HCT116 (cell line): ENCODE measurements around the gene EEF2. TPM values are rescaled to one million over a fixed set of nuclear protein-coding genes. Genes with fewer than 3 reads are reported as not detected.

Experiments used
- ATAC-seq: fragments of 200-7000 bp; cut with Tn5 transposase; 2 replicates; pipeline ENCODE4 v1.9.1; 2020; ENCODE audit warnings: mild to moderate bottlenecking, moderate library complexity
- BruUV-seq: library from RNA; stranded (reverse); fragments of 400-500 nt; replicated peaks from 2 replicates; lab custom pipeline; 2021; lab: Mats Ljungman, UMichigan
- CTCF ChIA-PET: fragments of 300-600 bp; sonication (Branson Sonifier 250); formaldehyde crosslinking; loops from one replicate; lab custom pipeline; 2021; ENCODE audit warnings: antibody characterized with exemption; lab: Charles Lee
- POLR2A ChIA-PET: fragments of 300-600, 350-600 bp; sonication (Branson Sonifier 250); formaldehyde crosslinking; loops from one replicate; lab custom pipeline; 2021; ENCODE audit warnings: antibody characterized with exemption; lab: Charles Lee
- RAD21 ChIA-PET, 2 experiments: fragments of 300-600 bp; sonication (Branson Sonifier 250); formaldehyde crosslinking; loops; one replicate each; lab custom pipeline; 2023; ENCODE audit warnings: low total read pairs in 2 of 2; ENCODE audit not compliant: uncharacterized antibody in 2 of 2, unreplicated experiment in 2 of 2, low non-redundant PET in 1 of 2; lab: Charles Lee
- DNase-seq: peaks from one replicate; pipeline ENCODE4 v3.0.0-alpha.2; 2010; ENCODE audit warnings: low read depth, low spot score
- H2AFZ ChIP-seq: fragments of 200-600 bp; shearing (Covaris generic), sonication (generic); 2 replicates; pipeline ENCODE4 v1.6.1; 2017; ENCODE audit warnings: low read depth, mixed run types, mixed read lengths, antibody characterized with exemption, low read length; ENCODE audit not compliant: poor library complexity, severe bottlenecking
- H3K27ac ChIP-seq: 2 replicates; pipeline ENCODE4 v1.5.1; 2012; ENCODE audit warnings: low read depth, low read length
- H3K27me3 ChIP-seq: fragments of 200-600 bp; sonication (generic); 2 replicates; pipeline ENCODE4 v1.6.1; 2016; ENCODE audit warnings: mixed run types, low read length, mixed read lengths; ENCODE audit not compliant: insufficient read depth
- H3K36me3 ChIP-seq, 2 experiments: fragments of 200-500 bp in 1 of 2; fragments of 200-600 bp in 1 of 2; sonication (Bioruptor generic) in 1 of 2; sonication (generic) in 1 of 2; 2 replicates each; pipeline versions ENCODE4 v1.5.1 to v1.6.1; 2014 to 2016; ENCODE audit warnings: low read length in 2 of 2, inconsistent platforms in 1 of 2, mixed read lengths in 1 of 2, mixed run types in 1 of 2; ENCODE audit not compliant: insufficient read depth in 2 of 2, control insufficient read depth in 1 of 2
- H3K4me1 ChIP-seq, 2 experiments: fragments of 200-600 bp in 1 of 2; sonication (generic) in 1 of 2; 2 replicates each; pipeline versions ENCODE4 v1.5.1 to v1.6.1; 2012 to 2017; ENCODE audit warnings: low read length in 2 of 2, inconsistent platforms in 1 of 2, mild to moderate bottlenecking in 1 of 2, mixed read lengths in 1 of 2, mixed run types in 1 of 2, moderate library complexity in 1 of 2; ENCODE audit not compliant: insufficient read depth in 2 of 2, control insufficient read depth in 1 of 2
- H3K4me2 ChIP-seq: fragments of 200-600 bp; sonication (generic); 2 replicates; pipeline ENCODE4 v1.6.1; 2017; ENCODE audit warnings: mixed run types, low read length, mixed read lengths
- H3K4me3 ChIP-seq, 2 experiments: fragments of 200-600 bp in 1 of 2; sonication (generic) in 1 of 2; replicated peaks in 1 of 2; 2 replicates each; pipeline ENCODE4 v1.5.1; 2011 to 2016; ENCODE audit warnings: low read length in 2 of 2, control low read depth in 1 of 2, low read depth in 1 of 2, mild to moderate bottlenecking in 1 of 2, mixed read lengths in 1 of 2, mixed run types in 1 of 2
- H3K79me2 ChIP-seq: fragments of 200-600 bp; sonication (generic); 2 replicates; pipeline ENCODE4 v1.6.1; 2017; ENCODE audit warnings: mild to moderate bottlenecking, mixed run types, low read length, moderate library complexity, mixed read lengths; ENCODE audit not compliant: insufficient read depth
- H3K9ac ChIP-seq: fragments of 200-600 bp; sonication (generic); 2 replicates; pipeline ENCODE4 v1.6.1; 2016; ENCODE audit warnings: low read length, mixed read lengths
- H3K9me2 ChIP-seq: fragments of 200-600 bp; sonication (generic), shearing (Covaris generic); 2 replicates; pipeline ENCODE4 v1.6.1; 2017; ENCODE audit warnings: mixed run types, mild to moderate bottlenecking, moderate library complexity; ENCODE audit not compliant: insufficient read depth
- H3K9me3 ChIP-seq, 2 experiments: fragments of 200-500 bp in 1 of 2; fragments of 200-600 bp in 1 of 2; sonication (Bioruptor generic) in 1 of 2; sonication (generic) in 1 of 2; 2 replicates each; pipeline ENCODE4 v1.6.1; 2014 to 2017; ENCODE audit warnings: low read length in 2 of 2, mixed read lengths in 2 of 2, inconsistent platforms in 1 of 2, low read depth in 1 of 2, mild to moderate bottlenecking in 1 of 2, mixed run types in 1 of 2, moderate library complexity in 1 of 2; ENCODE audit not compliant: control insufficient read depth in 1 of 2, insufficient read depth in 1 of 2
- H4K20me1 ChIP-seq: fragments of 200-600 bp; sonication (generic), shearing (Covaris generic); 2 replicates; pipeline ENCODE4 v1.6.1; 2017; ENCODE audit warnings: mixed run types, mild to moderate bottlenecking, moderate library complexity; ENCODE audit not compliant: insufficient read depth
- ATF3 ChIP-seq: IDR thresholded peaks from 2 replicates; pipeline ENCODE4 v1.6.1; 2012
- CBX3 ChIP-seq: IDR thresholded peaks from 2 replicates; pipeline ENCODE4 v1.6.1; 2012; ENCODE audit warnings: low read depth
- CEBPB ChIP-seq: IDR thresholded peaks from 2 replicates; pipeline ENCODE4 v1.6.1; 2012; ENCODE audit warnings: low read depth
- CTCF ChIP-seq, 3 experiments: fragments of 200-600 bp in 1 of 3; sonication (generic) in 1 of 3; IDR thresholded peaks in 2 of 3; conservative IDR thresholded peaks in 1 of 3; 2 replicates each; pipeline ENCODE4 v1.5.1; 2012 to 2017; ENCODE audit warnings: low read depth in 2 of 3, low read length in 2 of 3, antibody characterized with exemption in 1 of 3, borderline replicate concordance in 1 of 3, control low read depth in 1 of 3, mild to moderate bottlenecking in 1 of 3, mixed read lengths in 1 of 3, mixed run types in 1 of 3, moderate library complexity in 1 of 3; ENCODE audit not compliant: insufficient read depth in 1 of 3
- EZH2phosphoT487 ChIP-seq: fragments of 200-600 bp; IDR thresholded peaks from 2 replicates; pipeline ENCODE4 v1.6.1; 2018; ENCODE audit warnings: antibody characterized with exemption, borderline replicate concordance
- FOSL1 ChIP-seq: IDR thresholded peaks from 2 replicates; pipeline ENCODE4 v1.6.1; 2012; ENCODE audit warnings: low read depth
- JUND ChIP-seq: IDR thresholded peaks from 2 replicates; pipeline ENCODE4 v1.6.1; 2012
- MAX ChIP-seq: IDR thresholded peaks from 2 replicates; pipeline ENCODE4 v1.6.1; 2012
- RAD21 ChIP-seq: IDR thresholded peaks from 2 replicates; pipeline ENCODE4 v1.6.1; 2012; ENCODE audit warnings: low read depth, mild to moderate bottlenecking
- SIN3A ChIP-seq: IDR thresholded peaks from 2 replicates; pipeline ENCODE4 v1.6.1; 2012; ENCODE audit warnings: low read depth
- SRF ChIP-seq: IDR thresholded peaks from 2 replicates; pipeline ENCODE4 v1.6.1; 2012; ENCODE audit warnings: low read depth
- ZFX ChIP-seq: fragments of 450-650 bp; IDR thresholded peaks from 2 replicates; pipeline ENCODE4 v1.6.1; 2017
- intact Hi-C: fragments of 100-400 bp; cut with micrococcal nuclease; formaldehyde crosslinking; loops from 2 replicates; pipeline ENCODE4 v1.10.0; 2022
- total RNA-seq: library from RNA; stranded (reverse); gene quantifications from one replicate; pipeline ENCODE4 v1.2.1, GENCODE V29; 2021; ENCODE audit not compliant: unreplicated experiment

EEF2 gene
- total RNA-seq, 1 experiment from 2014 or later, result 3,796 TPM

- TF ChIP-seq MAX (no peak), CTCF (IDR thresholded peaks at IDR 0.05 in 2 of 3, conservative IDR thresholded peaks at IDR 0.05 in 1 of 3; ENCODE audit: borderline replicate concordance in 1 of 3, insufficient read depth in 1 of 3, low read depth in 2 of 3, low read length in 2 of 3) (no peak), RAD21 (no peak), JUND (no peak), ZFX (no peak), SIN3A (no peak), CBX3 (no peak), CEBPB (no peak), ATF3 (no peak), FOSL1 (no peak)
Measured at GRCh38 chr19:3945838-3946237, 39.4 kb downstream of the EEF2 start (continued).

- CTCF ChIA-PET, result no interaction called here
Measured at GRCh38 chr19:3944018-3944721, 41.1 kb downstream of the EEF2 start.

More at GRCh38 chr19:3944018-3944721, 41.1 kb downstream of the EEF2 start:
- no peak overlapping the region for H3K4me2 ChIP-seq
- no peaks in the 10 kb centered on the region for H3K9me3 ChIP-seq
- no peaks in the 10 kb centered on the region for H3K36me3 ChIP-seq
- H3K9me2 ChIP-seq, result no peaks in the 10 kb centered on the region
- H3K27me3 ChIP-seq, result no peaks in the 10 kb centered on the region
- RAD21 ChIA-PET, result no interaction called here
- H3K4me1 ChIP-seq, result 0 out of 4 replicates have a peak, but pooled peaks cover 0 to 3% of the 10 kb centered on the region in 2 experiments
- BruUV-seq, result no TSS peak
- no peak overlapping the region for H3K27ac ChIP-seq
- no peaks in the 10 kb centered on the region for H3K79me2 ChIP-seq
- no peak overlapping the region for H2AFZ ChIP-seq
- DNase-seq (no peak), ATAC-seq (no peak)
- no peaks in the 10 kb centered on the region for H4K20me1 ChIP-seq
- H3K4me3 ChIP-seq, result no peak overlapping the region
- TF ChIP-seq CTCF (IDR thresholded peaks at IDR 0.05 in 2 of 3, conservative IDR thresholded peaks at IDR 0.05 in 1 of 3; ENCODE audit: borderline replicate concordance in 1 of 3, insufficient read depth in 1 of 3, low read depth in 2 of 3, low read length in 2 of 3), result no peak
- no peak for TF ChIP-seq EZH2phosphoT487
- no peak for TF ChIP-seq SRF
- TF ChIP-seq FOSL1, result no peak
- TF ChIP-seq SIN3A, result no peak
- intact Hi-C loops, result no loop called here
- POLR2A ChIA-PET, result no interaction called here
- H3K9ac ChIP-seq, result no peak overlapping the region
